Panc1 (cell line): ENCODE results near the gene GOLGA6D. TPM values are rescaled to one million over a fixed set of nuclear protein-coding genes. Genes with fewer than 3 reads are reported as not detected.
A peak's percentile ranks its signal among the peaks of the same experiment; 100 is the strongest.
"Not testable (repeated sequence)": the region's sequence is repeated elsewhere in the genome, so short reads cannot be mapped to it uniquely, and the experiment has no call there.

Experiments used
- ATAC-seq: fragments of 200-7000 bp; cut with Tn5 transposase; 2 replicates; pipeline ENCODE4 v1.9.1; 2020; ENCODE audit warnings: mild to moderate bottlenecking, moderate library complexity
- BruUV-seq: library from RNA; stranded (reverse); fragments of 400-500 nt; replicated peaks from 2 replicates; lab custom pipeline; 2021; lab: Mats Ljungman, UMichigan
- CTCF ChIA-PET: fragments of 300-600 bp; sonication (Branson Sonifier 250); formaldehyde crosslinking; loops from one replicate; lab custom pipeline; 2022; ENCODE audit warnings: antibody characterized with exemption; lab: Charles Lee
- POLR2A ChIA-PET: fragments of 300-600 bp; sonication (Branson Sonifier 250); formaldehyde crosslinking; loops from one replicate; lab custom pipeline; 2022; ENCODE audit warnings: antibody characterized with exemption; lab: Charles Lee
- DNase-seq: peaks from one replicate; pipeline ENCODE4 v3.0.0-alpha.2; 2010; ENCODE audit warnings: low read depth, low spot score
- H3K27ac ChIP-seq: 2 replicates; pipeline ENCODE4 v1.5.1; 2011; ENCODE audit warnings: mild to moderate bottlenecking, low read length, inconsistent platforms
- H3K27me3 ChIP-seq: fragments of 200-500 bp; sonication (Bioruptor generic); 2 replicates; pipeline ENCODE4 v1.6.0; 2014; ENCODE audit warnings: low read length, inconsistent platforms; ENCODE audit not compliant: control insufficient read depth, insufficient read depth
- H3K36me3 ChIP-seq: fragments of 200-500 bp; sonication (Bioruptor generic); 2 replicates; pipeline ENCODE4 v1.5.1; 2014; ENCODE audit warnings: inconsistent platforms, mild to moderate bottlenecking, low read length, moderate library complexity; ENCODE audit not compliant: control insufficient read depth, insufficient read depth
- H3K4me1 ChIP-seq: 2 replicates; pipeline ENCODE4 v1.5.1; 2011; ENCODE audit warnings: inconsistent platforms, mild to moderate bottlenecking, low read length, moderate library complexity; ENCODE audit not compliant: control insufficient read depth, insufficient read depth
- H3K4me3 ChIP-seq, 2 experiments: 2 replicates each; pipeline ENCODE4 v1.5.1; 2011 to 2012; ENCODE audit warnings: low read depth in 2 of 2, low read length in 2 of 2, mild to moderate bottlenecking in 2 of 2, inconsistent platforms in 1 of 2, moderate library complexity in 1 of 2
- H3K9me3 ChIP-seq: fragments of 200-500 bp; sonication (Bioruptor generic); 2 replicates; pipeline ENCODE4 v1.5.1; 2014; ENCODE audit warnings: low read depth, mild to moderate bottlenecking, inconsistent platforms, low read length, moderate library complexity; ENCODE audit not compliant: control insufficient read depth, insufficient read depth
- in situ Hi-C: cut with HindIII; loops from 2 replicates; pipeline ENCODE4 v1.10.0; 2016; ENCODE audit warnings: low sequenced_read_pairs, low pct_unique_long_range_greater_than_20kb
- intact Hi-C: fragments of 100-400 bp; cut with micrococcal nuclease; formaldehyde crosslinking; loops from one replicate; pipeline ENCODE4 v1.10.0; 2022; ENCODE audit not compliant: unreplicated experiment
- total RNA-seq: library from RNA; stranded (reverse); gene quantifications from one replicate; pipeline ENCODE4 v1.2.1, GENCODE V29; 2021; ENCODE audit not compliant: unreplicated experiment
- TF ChIP-seq, protein P1 (sequence below): fragments of 450-650 bp; IDR thresholded peaks from 2 replicates; pipeline ENCODE4 v1.5.1; 2017; ENCODE audit warnings: mild to moderate bottlenecking

GOLGA6D gene
- total RNA-seq, 1 experiment from 2014 or later = not detected

GRCh38 chr15:75258620-75259343 is 23.9 kb upstream of the GOLGA6D start:
- in situ Hi-C loops, DNase-seq, H3K36me3 ChIP-seq, POLR2A ChIA-PET, CTCF ChIA-PET, H3K9me3 ChIP-seq, H3K4me3 ChIP-seq, H3K4me1 ChIP-seq, H3K27me3 ChIP-seq, H3K27ac ChIP-seq, intact Hi-C loops, ATAC-seq, BruUV-seq: not testable (repeated sequence)

DNA sequence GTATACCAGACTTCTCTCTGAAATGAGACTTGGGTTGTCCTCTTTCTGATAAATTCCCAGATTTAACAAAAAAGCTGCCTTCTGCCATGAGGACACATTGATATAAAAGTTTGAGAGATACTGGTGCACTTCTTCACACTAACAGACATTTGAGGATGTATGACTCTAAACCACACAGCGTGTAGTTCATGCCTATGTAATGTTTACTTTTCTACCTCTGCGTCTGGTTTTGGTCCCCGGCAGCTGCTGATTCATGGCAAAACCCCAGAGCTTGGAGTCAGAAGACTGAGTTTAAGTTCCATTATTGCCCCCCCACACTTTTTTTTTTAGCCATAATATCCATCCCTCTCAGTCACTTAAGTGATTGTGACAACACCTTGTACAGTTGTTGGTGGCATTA is 22.8 kb upstream of the GOLGA6D start:
- DNase-seq, H3K36me3 ChIP-seq, H3K4me3 ChIP-seq, H3K9me3 ChIP-seq, in situ Hi-C loops, H3K27me3 ChIP-seq, ATAC-seq, POLR2A ChIA-PET, CTCF ChIA-PET, H3K27ac ChIP-seq, H3K4me1 ChIP-seq, intact Hi-C loops, BruUV-seq: not testable (repeated sequence)

DNA sequence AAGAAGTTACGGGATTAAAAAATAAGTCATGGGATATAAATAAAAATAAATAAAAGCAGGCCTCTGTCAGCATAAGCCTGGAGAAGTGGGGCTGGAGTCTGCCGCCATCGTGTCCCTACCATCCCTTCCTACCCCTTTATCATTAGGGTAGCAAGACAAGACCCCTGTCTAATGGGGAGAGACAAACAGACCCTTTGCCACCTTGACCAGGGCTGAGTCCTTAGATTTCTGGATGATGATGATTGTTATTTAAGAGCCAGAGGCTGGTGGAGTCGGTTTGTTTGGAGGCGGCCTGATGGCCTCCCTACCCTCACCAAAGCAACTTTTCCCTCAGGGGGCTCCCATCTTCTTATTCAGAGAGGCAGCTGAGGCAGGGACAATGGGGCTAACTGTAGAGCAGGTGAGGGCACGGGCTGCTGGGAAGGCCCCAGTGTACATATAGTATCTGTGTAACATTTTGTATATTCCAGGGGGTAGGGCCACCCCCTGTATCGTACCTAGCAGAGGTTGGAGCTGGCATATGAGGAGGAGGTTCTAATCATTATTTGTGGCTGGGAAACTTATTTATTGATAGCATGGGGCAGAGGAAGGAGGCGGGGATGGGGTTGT is 8.8 kb upstream of the GOLGA6D start:
- ATAC-seq, intact Hi-C loops: not testable (repeated sequence)

DNA sequence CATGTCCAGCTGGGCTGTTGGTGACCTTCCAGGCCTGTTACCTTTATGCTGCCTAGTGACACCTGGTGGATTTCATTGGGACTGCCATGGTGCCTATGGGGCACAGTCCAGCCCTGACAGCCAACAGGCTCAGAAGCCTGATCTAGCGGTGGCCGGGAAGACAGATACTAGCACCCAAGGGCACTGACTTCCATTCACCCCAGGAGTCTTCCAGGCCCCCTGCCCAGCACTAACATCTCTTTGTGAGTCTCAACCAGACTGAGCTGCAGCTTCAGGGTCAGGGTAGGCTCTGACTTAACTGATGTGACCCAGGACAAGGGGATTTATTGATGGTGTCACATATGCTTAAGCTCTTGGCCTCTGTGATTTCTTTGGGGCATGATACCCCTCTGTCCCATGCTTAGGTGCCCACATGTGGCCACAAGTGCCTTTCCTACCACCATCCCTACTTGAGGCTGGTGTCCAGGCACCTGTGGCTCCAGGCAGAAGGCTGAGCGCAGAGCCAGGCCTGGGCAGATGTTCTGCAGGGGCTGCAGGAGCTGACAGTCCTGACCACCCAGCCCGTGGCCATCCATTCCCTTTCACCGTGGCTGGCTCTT is 8.0 kb upstream of the GOLGA6D start:
- ATAC-seq = peak; percentile 100
- BruUV-seq, H3K27me3 ChIP-seq, H3K9me3 ChIP-seq, H3K4me1 ChIP-seq, in situ Hi-C loops, H3K36me3 ChIP-seq, POLR2A ChIA-PET, DNase-seq, H3K27ac ChIP-seq, intact Hi-C loops, H3K4me3 ChIP-seq, CTCF ChIA-PET: not testable (repeated sequence)
- TF ChIP-seq, protein P1, sequence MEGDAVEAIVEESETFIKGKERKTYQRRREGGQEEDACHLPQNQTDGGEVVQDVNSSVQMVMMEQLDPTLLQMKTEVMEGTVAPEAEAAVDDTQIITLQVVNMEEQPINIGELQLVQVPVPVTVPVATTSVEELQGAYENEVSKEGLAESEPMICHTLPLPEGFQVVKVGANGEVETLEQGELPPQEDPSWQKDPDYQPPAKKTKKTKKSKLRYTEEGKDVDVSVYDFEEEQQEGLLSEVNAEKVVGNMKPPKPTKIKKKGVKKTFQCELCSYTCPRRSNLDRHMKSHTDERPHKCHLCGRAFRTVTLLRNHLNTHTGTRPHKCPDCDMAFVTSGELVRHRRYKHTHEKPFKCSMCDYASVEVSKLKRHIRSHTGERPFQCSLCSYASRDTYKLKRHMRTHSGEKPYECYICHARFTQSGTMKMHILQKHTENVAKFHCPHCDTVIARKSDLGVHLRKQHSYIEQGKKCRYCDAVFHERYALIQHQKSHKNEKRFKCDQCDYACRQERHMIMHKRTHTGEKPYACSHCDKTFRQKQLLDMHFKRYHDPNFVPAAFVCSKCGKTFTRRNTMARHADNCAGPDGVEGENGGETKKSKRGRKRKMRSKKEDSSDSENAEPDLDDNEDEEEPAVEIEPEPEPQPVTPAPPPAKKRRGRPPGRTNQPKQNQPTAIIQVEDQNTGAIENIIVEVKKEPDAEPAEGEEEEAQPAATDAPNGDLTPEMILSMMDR = peak; percentile 92

More for the DNA sequence above, 8.8 kb upstream of the GOLGA6D start:
- H3K4me1 ChIP-seq, BruUV-seq, H3K27me3 ChIP-seq, CTCF ChIA-PET, in situ Hi-C loops, H3K36me3 ChIP-seq, POLR2A ChIA-PET, H3K9me3 ChIP-seq, H3K4me3 ChIP-seq, H3K27ac ChIP-seq, DNase-seq: not testable (repeated sequence)

DNA sequence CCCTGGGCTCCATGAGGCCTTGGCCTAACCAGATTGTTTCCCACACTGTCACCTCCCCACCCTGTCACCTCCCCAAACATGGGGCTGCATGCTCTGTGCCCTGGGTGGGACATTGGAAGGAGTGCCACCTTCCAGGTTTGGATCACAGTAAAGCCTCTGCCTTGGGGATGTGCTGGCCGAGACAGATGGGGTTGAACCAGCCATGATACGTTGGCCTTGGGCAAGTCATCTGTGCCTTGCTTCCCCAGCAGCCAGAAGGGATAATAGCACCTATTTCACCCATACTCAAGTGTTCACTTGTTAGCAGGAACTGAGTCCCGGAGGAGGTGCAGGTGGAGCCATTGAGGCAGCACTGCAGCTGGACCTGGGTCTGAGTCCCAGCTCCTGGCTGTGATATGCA is 7.0 kb upstream of the GOLGA6D start:
- BruUV-seq, H3K4me1 ChIP-seq, POLR2A ChIA-PET, H3K9me3 ChIP-seq, H3K27me3 ChIP-seq, CTCF ChIA-PET, in situ Hi-C loops, DNase-seq, H3K27ac ChIP-seq, ATAC-seq, intact Hi-C loops, H3K36me3 ChIP-seq, H3K4me3 ChIP-seq: not testable (repeated sequence)

- CTCF ChIA-PET, H3K27me3 ChIP-seq, H3K4me3 ChIP-seq, H3K9me3 ChIP-seq, in situ Hi-C loops, H3K27ac ChIP-seq, BruUV-seq, intact Hi-C loops, DNase-seq, H3K4me1 ChIP-seq, POLR2A ChIA-PET, ATAC-seq, H3K36me3 ChIP-seq: not testable (repeated sequence)
Measured at GRCh38 chr15:75278497-75278896, 4.1 kb upstream of the GOLGA6D start.
